DMS114 treated with DMSO at 0.1 percent for 48 hours (cell line): ENCODE measurements around the gene TRIM39.

Experiments used
- DNase-seq: peaks from one replicate; lab custom pipeline; 2025; ENCODE audit not compliant: unreplicated experiment; lab: John Stamatoyannopoulos, UW

TRIM39 gene

DNA sequence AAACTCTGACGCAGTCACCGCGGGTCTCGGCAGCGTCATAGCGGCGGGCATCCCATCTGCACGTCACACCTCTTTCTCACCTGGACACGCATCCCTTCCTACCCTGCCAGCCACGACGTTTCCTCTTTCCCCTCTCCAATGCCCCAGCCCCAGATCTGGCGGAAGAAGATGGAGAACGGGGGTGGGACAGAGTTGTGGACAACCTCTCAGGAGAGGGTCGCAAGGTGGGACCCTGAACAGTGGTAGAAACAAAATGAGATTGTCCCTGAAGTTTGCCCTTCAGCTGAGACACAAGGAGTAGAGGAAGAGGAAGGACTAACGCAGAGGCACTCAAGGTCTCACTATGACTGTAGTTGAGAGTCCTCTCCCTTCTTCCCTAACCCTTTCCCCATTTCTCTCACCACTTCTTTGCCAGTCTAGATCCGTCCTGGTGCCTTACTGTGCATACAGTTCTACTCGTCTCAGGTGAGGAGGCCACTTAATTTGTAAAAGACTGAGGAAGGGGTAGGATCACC is 562 bp downstream of the TRIM39 start:
- DNase-seq: no peak

DNA sequence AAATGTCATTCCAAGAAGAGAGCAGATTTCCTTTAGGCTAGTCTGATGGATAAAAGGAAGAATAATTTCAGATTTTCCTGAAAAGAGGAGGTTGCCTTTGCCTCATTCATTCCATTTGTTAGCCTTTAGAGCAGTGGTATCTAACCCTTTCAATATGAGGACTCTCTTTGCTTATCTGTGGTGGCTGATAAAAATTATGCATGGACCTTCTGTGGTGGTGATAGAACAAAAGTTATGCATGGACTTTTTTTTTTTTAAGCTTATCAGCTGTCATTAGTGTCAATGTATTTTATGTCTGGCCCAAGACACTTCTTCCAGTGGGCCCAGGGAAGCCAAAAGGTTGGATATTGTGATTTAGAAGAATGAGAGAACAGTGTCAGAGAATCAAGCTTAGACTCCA is 1.7 kb downstream of the TRIM39 start:
- no peak for DNase-seq

DNA sequence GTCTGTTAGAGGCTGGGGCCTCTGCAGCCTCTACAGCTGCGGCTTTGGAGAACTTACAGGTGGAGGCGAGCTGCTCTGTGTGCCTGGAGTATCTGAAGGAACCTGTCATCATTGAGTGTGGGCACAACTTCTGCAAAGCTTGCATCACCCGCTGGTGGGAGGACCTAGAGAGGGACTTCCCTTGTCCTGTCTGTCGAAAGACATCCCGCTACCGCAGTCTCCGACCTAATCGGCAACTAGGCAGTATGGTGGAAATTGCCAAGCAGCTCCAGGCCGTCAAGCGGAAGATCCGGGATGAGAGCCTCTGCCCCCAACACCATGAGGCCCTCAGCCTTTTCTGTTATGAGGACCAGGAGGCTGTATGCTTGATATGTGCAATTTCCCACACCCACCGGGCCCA is 2.6 kb downstream of the TRIM39 start:
- no peak for DNase-seq

DNA sequence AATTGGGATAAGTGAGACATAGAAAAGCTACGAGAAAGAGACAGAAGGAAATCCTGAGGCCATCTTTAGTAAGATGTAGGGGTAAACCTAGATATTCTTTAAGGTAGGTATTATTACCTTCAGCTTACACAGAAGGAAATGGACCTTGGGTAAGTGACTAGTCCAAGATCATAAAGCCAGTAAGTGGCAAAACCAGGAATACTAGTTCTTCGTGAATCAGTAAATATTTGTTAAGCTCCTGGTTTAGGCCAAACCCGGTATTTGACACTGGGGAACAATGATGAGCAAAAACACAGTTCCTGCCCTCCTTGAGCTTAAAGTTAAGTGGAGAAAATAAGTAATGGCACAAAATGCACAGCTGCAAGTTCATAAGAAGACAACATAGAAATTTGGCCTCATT is 5.3 kb downstream of the TRIM39 start:
- no peak for DNase-seq

DNA sequence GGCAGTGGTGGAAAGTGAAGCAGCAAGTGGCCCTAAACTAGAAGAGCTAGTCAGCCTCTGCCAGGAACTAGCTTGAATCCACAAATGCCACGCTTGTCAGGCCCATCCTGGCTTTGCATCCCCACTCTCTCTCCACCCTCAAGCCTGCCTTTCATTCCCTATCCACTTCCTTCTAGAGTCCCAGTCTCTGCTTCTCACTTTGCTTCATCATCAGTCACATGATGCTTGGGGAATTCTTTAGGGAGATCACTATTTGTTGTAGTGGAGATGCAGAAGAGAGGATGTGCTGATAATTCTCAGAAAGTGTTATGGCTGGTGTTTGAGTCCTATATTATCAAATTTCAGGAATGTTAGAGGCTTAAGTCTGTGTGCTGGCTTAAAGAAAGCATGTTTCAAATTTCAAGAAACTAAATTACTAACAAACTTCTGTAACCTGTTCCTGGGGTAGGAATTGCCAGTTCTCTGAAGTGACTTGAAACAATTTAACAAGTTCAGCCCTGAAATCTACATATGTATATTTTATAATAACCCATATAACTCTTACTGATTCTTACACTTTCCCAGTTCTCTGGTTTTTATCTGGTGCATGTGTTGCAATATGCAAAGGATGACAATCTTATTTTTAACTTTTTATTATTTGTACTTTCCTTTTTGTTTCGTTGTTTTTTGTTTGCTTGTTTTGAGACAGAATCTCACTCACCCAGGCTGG is 7.5 kb downstream of the TRIM39 start:
- no peak for DNase-seq

DNA sequence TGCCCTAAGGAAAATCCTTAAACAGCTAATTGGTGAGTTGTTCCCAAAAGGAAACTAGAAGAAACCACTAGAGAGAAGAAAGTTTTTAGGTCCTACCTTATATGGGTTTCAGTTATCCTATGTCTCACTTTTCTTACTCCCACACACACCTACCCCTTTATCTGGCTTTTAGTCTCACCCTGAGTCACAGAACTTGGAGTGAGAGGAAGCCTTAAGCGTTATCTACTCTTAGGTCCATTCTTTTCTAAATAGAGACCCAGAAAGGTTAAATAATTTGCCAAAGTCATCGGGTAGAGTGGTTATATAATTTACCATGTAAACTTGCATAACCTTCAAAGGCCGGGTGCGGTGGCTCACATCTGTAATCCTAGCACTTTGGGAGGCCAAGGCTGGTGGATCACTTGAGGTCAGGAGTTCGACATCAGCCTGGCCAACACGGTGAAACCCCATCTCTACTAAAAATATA is 13.9 kb downstream of the TRIM39 start:
- DNase-seq: no peak

DNA sequence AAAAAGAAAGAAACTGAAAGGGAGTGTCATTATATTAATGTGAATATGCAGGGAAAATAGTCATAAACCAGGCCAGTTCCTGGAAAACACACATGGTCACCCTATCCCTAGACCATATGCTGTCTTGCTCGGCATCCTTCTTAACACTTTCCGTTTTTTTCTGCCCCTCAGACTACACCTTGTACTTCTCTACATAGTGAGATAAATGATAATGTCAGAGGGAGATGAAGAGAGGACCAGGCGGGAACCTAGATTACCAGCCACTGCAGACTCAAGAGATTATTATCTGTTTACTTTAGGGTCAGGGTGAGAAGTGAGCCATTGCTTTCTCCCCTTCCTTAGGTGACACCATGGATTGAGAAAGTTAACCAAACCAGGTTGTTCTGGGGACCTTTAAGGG is 14.5 kb downstream of the TRIM39 start:
- no peak for DNase-seq

DNA sequence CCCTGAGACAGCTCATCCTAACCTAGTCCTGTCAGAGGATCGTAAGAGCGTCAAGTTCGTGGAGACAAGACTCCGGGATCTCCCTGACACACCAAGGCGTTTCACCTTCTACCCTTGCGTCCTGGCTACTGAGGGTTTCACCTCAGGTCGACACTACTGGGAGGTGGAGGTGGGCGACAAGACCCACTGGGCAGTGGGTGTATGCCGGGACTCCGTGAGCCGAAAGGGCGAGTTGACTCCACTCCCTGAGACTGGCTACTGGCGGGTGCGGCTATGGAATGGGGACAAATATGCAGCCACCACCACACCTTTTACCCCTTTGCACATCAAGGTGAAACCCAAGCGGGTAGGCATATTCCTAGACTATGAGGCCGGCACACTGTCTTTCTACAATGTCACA is 15.0 kb downstream of the TRIM39 start:
- no peak for DNase-seq

DNA sequence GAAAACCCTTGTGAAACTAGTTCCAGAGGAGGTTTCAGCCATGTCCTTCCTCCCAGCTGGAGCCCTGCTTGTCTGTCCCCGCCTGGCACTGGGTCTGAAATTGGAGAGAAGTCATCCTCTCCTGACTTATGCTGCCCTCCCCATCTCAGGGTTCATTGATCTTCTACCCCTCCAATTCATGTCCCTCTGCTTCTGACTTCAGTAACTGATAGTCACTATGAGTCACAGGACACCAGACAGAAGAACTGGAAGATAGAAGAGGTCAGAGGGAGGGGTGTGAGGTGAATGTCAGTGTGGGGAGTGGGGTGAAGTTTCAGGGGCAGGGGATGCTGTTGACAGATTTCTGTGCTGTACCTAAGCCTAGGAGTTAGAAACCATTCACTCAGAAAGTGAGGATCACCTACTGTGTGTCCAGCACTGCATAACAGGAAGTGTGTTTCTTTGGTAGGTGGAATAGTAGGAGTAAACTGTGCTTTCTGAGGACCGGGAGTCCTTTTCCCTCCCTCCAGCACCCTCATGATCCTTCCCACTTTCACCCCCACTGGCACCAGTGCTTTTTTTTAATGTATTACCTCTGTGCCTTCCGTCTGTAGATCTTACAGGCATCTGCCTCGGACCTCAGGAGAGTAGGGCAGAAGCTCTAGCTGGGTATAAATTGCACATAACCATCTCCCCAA is 17.6 kb downstream of the TRIM39 start:
- DNase-seq: no peak

DNA sequence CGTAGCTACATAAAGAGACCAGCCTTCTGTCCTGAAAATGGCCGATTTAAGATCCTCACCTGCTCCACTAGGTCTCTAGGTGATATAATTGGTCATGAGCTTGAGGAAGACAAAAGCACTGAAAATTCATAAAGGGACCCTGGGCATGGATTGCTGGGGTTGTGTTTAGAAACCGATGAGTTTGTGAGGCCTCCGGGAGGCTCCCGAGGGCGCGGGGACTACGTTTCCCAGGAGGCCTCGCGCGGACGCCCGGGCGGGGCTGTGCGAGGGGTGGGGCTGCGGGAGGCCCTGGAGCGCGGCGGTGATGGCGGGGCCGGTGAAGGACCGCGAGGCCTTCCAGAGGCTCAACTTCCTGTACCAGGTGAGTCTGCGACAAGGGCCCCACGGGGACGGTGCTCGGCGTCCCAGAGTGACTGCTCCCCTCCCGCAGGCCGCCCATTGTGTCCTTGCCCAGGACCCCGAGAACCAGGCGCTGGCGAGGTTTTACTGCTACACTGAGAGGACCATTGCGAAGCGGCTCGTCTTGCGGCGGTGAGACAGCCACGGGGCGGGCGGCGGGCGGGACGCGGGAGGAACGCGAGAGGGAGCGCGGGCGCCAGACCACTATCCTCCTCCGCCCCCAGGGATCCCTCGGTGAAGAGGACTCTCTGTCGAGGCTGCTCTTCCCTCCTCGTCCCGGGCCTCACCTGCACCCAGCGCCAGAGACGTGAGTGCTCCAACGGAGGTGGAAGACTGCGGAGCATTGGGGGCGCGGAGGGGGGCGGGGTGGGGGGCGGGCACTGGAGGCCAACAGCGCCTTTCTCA is 18.3 kb downstream of the TRIM39 start, which contains the start of gene RPP21:
TSS of gene RPP21 (plus strand) at position 289 of the 804 bp plus-strand sequence. CDS start at position 305, 16 bp downstream.
- DNase-seq: peak; percentile 82

DNA sequence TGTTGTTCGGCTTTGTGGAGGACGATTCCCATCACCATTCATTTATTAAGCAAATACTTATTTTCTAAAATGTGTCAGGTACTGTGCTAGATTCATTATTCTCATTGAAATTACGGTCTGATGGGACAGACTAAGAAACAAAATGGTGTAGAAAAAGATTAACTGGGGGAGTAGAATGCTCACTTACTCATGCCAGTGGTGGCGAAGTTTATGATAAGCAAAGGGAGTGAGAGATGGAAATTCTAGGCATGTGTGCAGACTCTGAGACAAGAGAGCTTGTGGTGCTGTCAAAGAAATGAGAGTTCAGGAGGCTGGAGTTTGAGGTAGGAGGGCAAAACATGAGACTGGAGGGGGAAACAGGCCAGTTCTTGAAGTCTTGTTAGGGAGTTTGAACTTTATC is 19.1 kb downstream of the TRIM39 start:
- DNase-seq: no peak

DNA sequence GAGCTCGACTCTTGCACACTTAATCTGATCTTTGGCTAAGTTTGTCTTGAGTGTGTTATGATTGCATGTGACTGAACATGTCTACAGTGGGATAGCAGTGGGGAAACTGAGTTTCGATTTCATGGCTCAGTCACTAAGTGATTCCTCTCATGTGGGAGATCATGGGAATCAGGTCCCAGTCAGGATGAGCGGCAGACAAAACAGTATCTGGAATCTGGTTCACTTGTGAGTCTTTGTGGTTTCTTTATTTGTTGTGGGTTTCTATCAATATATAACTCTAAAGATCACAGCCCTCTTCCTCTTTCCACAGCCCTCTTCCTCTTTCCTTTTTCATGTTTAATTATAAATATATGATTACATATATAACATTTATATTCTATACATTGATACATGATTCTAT is 22.2 kb downstream of the TRIM39 start:
- no peak for DNase-seq

DNA sequence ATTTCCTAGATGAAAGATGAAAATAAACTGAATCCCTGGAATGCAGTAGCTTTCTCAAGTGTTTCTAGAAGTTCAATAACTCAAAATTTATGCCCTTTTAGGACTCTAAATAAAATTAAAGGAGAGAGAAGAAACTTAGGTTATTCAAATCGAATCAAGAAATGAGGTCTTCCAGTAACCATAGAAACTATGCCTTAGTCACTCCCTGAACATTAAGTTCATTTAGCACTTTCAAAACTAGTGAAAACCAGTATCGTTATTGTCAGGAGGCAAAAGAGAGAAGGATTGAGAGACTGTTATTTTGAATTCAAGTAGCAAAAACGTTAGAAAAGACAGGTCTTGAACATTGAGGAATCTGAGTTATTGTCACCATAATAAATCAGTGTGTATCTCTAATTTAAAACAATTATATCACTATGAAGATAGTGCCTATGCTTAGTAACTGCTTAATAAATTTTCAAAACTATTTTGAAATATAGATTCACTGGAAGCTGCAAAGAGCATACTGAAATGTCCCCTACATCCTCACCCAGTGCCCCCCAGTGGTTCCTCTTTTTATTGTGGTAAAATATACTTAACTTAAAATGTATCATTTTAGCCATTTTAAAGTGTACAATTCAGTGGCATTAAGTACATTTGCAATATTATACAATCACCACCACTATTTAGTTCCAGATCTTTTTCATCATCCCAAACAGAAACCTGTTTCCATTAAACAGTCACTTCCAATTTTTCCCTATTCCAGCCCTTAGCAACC is 22.9 kb downstream of the TRIM39 start:
- DNase-seq: no peak

DNA sequence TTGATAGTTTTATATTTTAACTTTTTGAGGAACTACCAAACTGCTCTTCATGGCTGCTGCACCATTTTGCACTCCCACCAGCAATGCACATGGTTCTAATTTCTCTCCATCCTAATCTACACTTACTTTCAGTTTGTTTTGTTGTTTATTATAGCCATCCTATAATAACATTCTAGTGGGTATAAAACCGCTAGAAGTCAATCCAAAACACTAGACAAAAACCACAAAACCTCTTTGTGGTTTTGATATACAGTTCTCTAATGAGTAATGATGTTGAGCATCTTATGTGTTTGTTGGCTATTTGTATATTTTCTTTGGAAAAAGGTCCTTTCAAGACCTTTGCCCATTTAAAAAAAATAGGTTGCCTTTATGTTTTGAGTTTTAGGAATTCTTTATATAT is 23.8 kb downstream of the TRIM39 start:
- DNase-seq: no peak

DNA sequence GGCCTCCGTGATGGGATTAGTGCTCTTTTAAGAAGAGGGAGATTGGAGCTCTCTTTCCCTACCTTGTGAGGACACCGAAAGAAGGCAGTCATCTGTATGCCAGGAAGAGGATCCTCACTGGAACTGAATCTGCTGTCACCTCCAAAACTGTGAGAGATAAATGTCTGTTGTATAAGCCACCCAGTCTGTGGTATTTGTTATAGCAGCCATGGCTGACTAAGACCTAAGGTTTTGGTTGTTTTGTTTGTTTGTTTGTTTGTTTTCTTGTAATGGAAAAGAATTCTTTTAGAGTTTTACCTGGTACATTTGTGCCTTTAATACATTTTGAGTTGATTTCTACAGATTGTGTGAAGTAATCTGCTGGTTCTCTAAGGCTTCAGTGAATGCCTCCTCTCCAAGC is 25.8 kb downstream of the TRIM39 start:
- no peak for DNase-seq

DNA sequence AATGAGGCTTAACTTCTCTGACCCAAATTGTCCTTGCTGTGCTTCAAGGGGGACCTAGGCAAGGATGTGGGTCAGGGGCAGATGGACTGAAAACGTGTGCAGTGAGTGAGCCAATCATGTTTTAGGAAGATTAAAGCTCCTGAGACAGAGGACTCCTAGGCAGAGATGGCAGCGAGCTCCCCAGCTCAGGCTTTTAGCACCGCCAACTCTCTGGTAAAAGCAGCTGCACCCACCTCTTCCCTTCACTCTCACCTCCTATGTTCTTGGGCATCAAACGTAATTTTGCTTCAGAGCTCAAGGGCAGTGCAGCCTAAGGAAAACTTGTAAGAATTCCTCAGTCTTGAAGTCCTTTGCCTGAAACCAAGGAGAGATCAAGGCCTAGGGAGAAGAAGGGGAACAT is 28.6 kb downstream of the TRIM39 start:
- DNase-seq: no peak

DNA sequence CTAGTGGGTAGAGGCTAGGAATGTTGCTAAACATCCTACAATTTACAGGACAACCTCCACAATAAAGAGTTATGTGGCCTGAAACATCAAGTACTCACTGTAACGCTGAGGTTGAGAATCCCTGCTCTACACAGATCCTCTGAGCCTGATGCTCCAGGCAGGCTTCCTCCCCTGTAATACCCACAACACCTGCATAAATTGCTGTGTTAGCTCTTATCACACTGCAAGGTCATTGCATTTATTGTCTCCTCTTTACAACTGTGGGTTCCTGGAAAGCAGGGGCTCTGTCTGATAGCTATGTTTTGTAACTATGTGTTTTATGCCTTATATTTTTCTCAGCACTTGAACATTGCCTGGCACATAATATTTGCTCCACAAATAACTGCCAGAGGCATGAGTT is 29.8 kb downstream of the TRIM39 start:
- no peak for DNase-seq

DNA sequence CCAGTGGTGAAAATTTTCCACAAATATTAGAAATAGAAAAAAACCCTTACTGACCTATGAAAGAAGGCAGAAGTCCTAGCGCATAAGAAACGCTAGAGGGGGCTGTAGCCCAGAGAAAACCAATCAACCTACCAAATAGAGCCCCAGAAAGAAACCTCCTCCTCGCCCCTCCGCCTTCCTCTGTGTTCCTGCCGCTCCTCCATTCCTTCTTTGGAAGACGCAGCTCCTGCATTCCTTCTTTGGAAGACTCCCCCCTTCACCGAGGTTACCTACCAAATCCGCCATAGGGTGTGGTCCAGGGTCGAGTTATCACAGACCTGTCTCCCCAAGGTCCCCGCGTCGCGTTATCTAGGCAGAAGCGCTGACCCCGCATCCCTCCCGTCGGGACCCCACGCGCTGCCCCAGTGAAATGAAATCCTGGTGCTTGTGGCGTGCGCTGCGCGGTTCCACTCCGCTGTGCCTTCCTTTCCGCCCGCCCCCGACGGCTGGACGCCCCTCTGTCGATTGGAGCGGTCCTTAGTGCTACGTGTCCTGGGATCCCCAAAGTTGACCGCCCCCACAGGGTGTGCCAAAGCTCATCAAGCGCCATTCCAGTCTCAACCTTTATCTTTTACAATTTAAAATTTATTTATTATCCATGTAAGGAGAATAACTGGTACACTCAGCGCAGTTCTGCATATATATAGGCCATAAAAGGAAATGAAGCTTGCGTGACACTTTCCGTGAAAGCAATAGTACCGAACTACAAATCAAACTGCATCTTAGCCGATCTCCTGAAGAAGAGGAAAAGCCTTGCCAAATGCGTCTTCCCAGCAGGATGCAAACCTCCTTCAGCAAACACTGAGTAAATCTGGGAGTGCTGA is 31.2 kb downstream of the TRIM39 start:
- peak; percentile 92 for DNase-seq

DNA sequence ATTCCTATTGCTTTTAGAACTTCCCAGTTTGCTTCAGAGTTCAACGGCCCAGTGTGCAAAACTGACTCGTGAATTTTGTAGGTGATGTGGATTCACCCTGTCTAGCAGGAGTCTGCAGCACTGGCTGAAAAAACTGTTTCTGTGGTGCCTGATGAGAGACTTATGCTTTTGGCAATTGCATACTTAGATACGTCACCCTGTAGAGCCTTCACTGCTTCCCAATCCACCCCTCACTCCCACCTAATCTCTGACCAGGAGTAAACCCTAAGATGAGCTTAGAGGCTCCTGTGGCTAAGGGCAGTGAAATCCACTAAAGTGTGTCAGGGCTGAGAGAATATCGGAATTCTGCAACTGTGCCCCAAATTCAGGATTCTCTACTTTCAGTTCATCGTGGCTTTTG is 32.5 kb downstream of the TRIM39 start:
- no peak for DNase-seq

DNA sequence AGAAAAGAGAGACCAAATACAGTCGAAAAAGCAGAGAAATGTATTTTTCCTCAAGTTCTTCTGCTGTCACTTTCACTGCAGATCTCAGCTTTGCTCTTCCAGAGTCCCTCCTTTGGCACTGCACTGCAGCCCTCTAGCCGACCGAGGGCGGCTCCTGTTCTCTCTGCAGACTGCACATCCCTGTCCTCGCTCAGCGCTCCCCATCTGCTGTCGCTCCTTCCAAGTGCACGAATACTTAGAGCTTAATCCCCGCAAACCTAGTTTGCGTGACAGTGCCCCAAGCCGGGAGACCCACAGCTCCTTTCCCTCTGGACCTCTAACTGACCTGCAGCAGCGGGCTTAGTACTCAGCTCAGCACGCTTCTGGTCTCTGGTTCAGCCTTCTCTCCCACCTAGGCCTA is 33.4 kb downstream of the TRIM39 start:
- no peak for DNase-seq
